Vagina (tissue), 2 donors: ENCODE measurements around the gene KIRREL3.

Experiments used
- CTCF ChIP-seq, 3 experiments: fragments of 450-650 bp in 2 of 3; fragments of 200-600 bp in 1 of 3; sonication (generic) in 1 of 3; IDR thresholded peaks; one replicate each; pipeline ENCODE4 v1.5.1; 2017 to 2019; ENCODE audit warnings: antibody characterized with exemption in 3 of 3, mild to moderate bottlenecking in 2 of 3, moderate library complexity in 2 of 3
- POLR2A ChIP-seq, 2 donors: fragments of 450-650 bp; IDR thresholded peaks; one replicate each; pipeline ENCODE4 v1.6.1; 2017; ENCODE audit warnings: antibody characterized with exemption in 2 of 2, mild to moderate bottlenecking in 2 of 2, moderate library complexity in 2 of 2

DNA sequence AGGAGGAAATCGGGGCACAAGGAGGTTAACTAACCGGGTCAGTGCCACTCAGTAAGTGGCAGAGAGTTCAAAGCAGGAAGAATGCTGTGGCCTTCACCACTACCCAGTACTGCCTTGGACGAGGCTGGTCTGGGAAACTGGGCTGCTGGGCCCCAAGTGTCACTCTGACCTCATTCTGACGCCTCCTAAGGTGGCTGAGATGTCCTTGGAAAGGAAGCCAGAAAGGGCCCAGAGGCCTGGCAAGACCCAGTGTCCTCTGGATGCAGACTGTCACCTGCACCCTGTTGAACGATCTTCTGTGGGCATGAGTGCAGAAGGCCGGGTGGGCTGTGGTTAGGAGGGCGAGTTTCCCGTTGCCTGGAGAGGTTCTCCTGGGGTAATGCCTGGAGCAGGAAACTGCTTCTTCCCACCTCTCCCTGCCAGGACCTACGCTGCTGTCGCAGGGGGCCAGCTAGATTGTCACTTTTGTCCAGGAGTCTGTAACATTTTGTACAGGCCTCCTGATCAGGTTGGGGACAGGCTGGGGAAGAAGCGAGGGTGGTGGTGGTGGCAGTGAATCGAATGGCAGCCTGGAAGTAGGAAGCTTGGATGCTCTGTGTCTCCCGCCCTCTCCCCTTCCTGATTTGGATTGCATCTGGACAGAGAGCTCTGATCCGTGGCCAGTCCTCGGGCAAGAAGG is 540.0 kb downstream of the KIRREL3 start:
- TF ChIP-seq CTCF (IDR thresholded peaks at IDR 0.05): no peak
- TF ChIP-seq POLR2A (IDR thresholded peaks at IDR 0.05): no peak
